Measurements from ENCODE around the gene MAGED4.
"Not testable (repeated sequence)": the region's sequence is repeated elsewhere in the genome, so short reads cannot be mapped to it uniquely, and the experiment has no call there.

Gene MAGED4

GRCh38 chrX:52184440-52185077, at the start of gene MAGED4:
TSS of gene MAGED4 (plus strand) at chrX:52184888. CDS start at chrX:52185923, 1,035 bp downstream.
- not testable (repeated sequence) for H3K27me3 ChIP-seq (replicated peaks; ENCODE audit: control insufficient read depth, insufficient read depth, low read length); H3K4me3 ChIP-seq (replicated peaks; ENCODE audit: low read depth, low read length); DNase-seq (ENCODE audit: extremely low read depth, insufficient read length); H3K36me3 ChIP-seq (ENCODE audit: control insufficient read depth, insufficient read depth, low read length)

DNA sequence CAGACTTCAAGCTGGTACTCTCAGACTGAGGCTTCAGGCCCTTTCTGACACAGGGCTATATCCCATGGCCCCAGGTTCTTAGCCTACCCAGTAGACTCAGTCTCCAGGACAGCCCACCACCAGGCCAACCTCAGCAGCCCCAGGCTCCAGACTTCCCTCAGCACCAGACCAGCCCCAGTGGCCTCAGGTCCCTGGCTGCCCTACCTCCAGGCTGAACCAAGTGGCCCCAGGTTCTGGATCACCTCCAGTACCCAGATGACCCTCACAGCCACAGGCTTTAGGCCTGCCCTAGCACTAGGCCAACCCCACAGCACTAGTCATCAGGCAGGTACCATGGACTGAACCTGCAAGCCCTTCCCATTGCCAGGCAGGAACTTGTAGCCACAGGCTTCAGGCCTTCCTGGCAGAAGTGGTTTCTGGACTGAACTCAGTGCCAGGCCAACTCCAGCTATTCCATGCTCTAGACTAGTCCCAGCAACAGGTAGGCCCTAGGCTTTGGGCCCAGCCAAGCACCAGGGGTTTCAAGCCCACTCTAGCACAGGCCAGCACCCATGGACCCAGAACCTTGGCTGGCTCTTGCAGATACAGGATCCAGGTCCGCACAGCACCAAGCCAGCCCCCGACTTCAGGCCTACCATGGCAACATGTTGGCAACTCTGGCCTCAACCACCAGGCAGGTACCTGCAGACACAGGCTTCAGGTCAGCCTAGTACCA, 45.7 kb upstream of the MAGED4 start:
- no peaks in the 10 kb centered on the region for H3K36me3 ChIP-seq (ENCODE audit: control insufficient read depth, insufficient read depth, low read length)
- DNase-seq (ENCODE audit: extremely low read depth, insufficient read length): no peak
- H3K4me3 ChIP-seq (replicated peaks; ENCODE audit: low read depth, low read length): no peak overlapping the region
- no peaks in the 10 kb centered on the region for H3K27me3 ChIP-seq (replicated peaks; ENCODE audit: control insufficient read depth, insufficient read depth, low read length)
- no peak for TF ChIP-seq CTCF (IDR thresholded peaks at IDR 0.05; ENCODE audit: insufficient read depth, low read length, poor library complexity, severe bottlenecking)

DNA sequence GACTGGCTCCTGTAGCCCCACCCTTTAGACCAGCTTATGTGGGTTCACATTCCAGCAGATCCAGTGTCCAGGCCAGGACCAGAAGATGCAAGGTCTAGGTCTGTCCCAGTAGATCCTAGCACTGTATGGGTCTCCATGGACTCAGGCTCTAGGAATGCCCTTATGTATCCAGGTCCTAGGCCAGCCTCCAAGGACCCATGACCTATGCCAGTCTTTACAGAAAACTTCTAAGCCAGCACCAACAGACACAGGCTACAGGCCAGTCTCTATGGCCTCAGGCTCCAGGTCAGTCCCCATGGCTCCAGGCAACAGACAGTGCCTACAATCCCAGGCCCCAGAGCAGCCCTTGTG, 45.2 kb upstream of the MAGED4 start:
- DNase-seq (ENCODE audit: extremely low read depth, insufficient read length): no peak
- TF ChIP-seq CTCF (IDR thresholded peaks at IDR 0.05; ENCODE audit: insufficient read depth, low read length, poor library complexity, severe bottlenecking): no peak
- Histone ChIP-seq H3K36me3 (ENCODE audit: control insufficient read depth, insufficient read depth, low read length) (no peaks in the 10 kb centered on the region), H3K4me3 (replicated peaks; ENCODE audit: low read depth, low read length) (no peak overlapping the region), H3K27me3 (replicated peaks; ENCODE audit: control insufficient read depth, insufficient read depth, low read length) (no peaks in the 10 kb centered on the region)

DNA sequence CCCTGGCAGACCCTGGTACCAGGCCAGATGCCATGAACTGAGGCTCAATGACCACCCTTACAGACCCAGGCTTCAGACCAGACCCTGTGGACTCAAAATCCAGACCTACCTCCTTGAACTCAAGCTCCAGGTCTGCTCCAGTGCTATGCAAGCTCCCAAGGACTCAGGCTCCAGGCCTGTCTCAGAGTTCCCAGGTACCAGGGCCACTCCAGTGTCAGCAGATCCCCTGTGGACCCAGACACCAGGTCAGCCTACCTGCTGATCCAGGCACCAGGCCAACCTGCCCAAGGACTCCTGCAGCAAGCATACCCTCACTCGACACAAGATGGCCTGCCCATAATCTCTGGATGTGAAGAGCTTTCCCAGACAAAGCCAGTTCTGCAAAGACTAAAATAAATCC, 44.7 kb upstream of the MAGED4 start:
- no peak for TF ChIP-seq CTCF (IDR thresholded peaks at IDR 0.05; ENCODE audit: insufficient read depth, low read length, poor library complexity, severe bottlenecking)
- Histone ChIP-seq H3K36me3 (ENCODE audit: control insufficient read depth, insufficient read depth, low read length) (no peaks in the 10 kb centered on the region), H3K4me3 (replicated peaks; ENCODE audit: low read depth, low read length) (no peak overlapping the region), H3K27me3 (replicated peaks; ENCODE audit: control insufficient read depth, insufficient read depth, low read length) (no peaks in the 10 kb centered on the region)
- no peak for DNase-seq (ENCODE audit: extremely low read depth, insufficient read length)

GRCh38 chrX:52150667-52151066, 34.0 kb upstream of the MAGED4 start:
- H3K36me3 ChIP-seq (ENCODE audit: control insufficient read depth, insufficient read depth, low read length); DNase-seq (ENCODE audit: extremely low read depth, insufficient read length): not testable (repeated sequence)

DNA sequence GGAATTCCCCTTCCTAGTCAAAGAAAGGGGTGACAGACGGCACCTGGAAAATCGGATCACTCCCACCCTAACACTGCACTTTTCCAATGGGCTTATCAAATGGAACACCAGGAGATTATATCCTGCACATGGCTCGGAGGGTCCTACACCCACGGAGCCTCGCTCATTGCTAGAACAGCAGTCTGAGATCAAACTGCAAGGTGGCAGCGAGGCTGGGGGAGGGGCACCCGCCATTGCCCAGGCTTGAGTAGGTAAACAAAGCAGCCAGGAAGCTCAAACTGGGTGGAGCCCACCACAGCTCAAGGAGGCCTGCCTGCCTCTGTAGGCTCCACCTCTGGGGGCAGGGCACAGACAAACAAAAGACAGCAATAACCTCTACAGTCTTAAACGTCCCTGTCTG, 24.5 kb upstream of the MAGED4 start:
- not testable (repeated sequence) for H3K36me3 ChIP-seq (ENCODE audit: control insufficient read depth, insufficient read depth, low read length); DNase-seq (ENCODE audit: extremely low read depth, insufficient read length); H3K27me3 ChIP-seq (replicated peaks; ENCODE audit: control insufficient read depth, insufficient read depth, low read length); H3K4me3 ChIP-seq (replicated peaks; ENCODE audit: low read depth, low read length)

More at GRCh38 chrX:52150667-52151066, 34.0 kb upstream of the MAGED4 start:
- not testable (repeated sequence) for H3K4me3 ChIP-seq (replicated peaks; ENCODE audit: low read depth, low read length); H3K27me3 ChIP-seq (replicated peaks; ENCODE audit: control insufficient read depth, insufficient read depth, low read length)

DNA sequence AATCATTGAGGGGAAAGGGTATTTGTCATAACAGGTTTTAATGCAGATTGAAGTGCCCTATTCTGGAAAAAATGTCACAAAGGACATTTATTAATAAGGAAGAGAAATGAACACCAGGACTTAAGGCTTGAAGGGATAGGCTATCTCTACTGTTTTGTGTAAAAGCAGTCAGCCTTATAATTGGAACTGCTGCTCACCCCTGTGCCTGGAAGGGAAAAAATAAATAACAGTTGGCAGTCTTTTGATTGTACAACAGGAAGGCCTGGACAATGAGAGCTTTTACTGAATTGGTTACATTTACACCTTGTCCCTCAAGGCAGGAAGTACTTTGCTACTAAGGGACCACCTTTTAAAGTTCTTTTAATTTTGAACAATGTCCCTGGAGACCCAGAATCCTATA, 17.8 kb upstream of the MAGED4 start:
- DNase-seq (ENCODE audit: extremely low read depth, insufficient read length): no peak
- H3K36me3 ChIP-seq (ENCODE audit: control insufficient read depth, insufficient read depth, low read length): no peaks in the 10 kb centered on the region
- H3K4me3 ChIP-seq (replicated peaks; ENCODE audit: low read depth, low read length): no peak overlapping the region
- H3K27me3 ChIP-seq (replicated peaks; ENCODE audit: control insufficient read depth, insufficient read depth, low read length): no peaks in the 10 kb centered on the region
- no peak for TF ChIP-seq CTCF (IDR thresholded peaks at IDR 0.05; ENCODE audit: insufficient read depth, low read length, poor library complexity, severe bottlenecking)

- H3K36me3 ChIP-seq (ENCODE audit: control insufficient read depth, insufficient read depth, low read length); H3K4me3 ChIP-seq (replicated peaks; ENCODE audit: low read depth, low read length); DNase-seq (ENCODE audit: extremely low read depth, insufficient read length); H3K27me3 ChIP-seq (replicated peaks; ENCODE audit: control insufficient read depth, insufficient read depth, low read length): not testable (repeated sequence)
Observed at GRCh38 chrX:52171055-52171454, 13.6 kb upstream of the MAGED4 start.

DNA sequence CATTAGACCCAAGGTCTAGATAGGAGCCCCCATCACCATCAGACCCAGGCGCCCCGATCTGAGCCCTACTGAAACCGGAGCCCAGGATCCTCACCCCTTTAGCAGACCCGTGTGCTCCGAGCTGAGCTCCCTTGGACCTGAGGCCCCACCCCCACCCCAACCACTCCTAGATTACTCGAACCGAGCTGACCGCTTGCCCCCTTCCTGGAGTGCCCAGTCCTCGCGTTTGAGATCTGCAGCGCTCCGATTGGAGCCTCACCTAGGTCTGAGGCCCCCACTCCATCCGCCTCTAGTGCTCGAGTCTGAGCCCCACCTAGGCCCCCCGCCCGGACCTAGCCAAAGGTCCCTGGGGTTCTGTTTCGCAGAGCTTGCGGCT, 378 bp downstream of the MAGED4 start:
- H3K4me3 ChIP-seq (replicated peaks; ENCODE audit: low read depth, low read length); DNase-seq (ENCODE audit: extremely low read depth, insufficient read length); H3K36me3 ChIP-seq (ENCODE audit: control insufficient read depth, insufficient read depth, low read length): not testable (repeated sequence)

GRCh38 chrX:52211405-52211804, 26.7 kb downstream of the MAGED4 start:
- not testable (repeated sequence) for H3K27me3 ChIP-seq (replicated peaks; ENCODE audit: control insufficient read depth, insufficient read depth, low read length); H3K36me3 ChIP-seq (ENCODE audit: control insufficient read depth, insufficient read depth, low read length); H3K4me3 ChIP-seq (replicated peaks; ENCODE audit: low read depth, low read length); DNase-seq (ENCODE audit: extremely low read depth, insufficient read length)

More for the DNA sequence above, 378 bp downstream of the MAGED4 start:
- not testable (repeated sequence) for H3K27me3 ChIP-seq (replicated peaks; ENCODE audit: control insufficient read depth, insufficient read depth, low read length)
